HPDE6-E6E7 (cell line): ENCODE measurements around the gene CLEC4G.
"Not testable (repeated sequence)": the region's sequence is repeated elsewhere in the genome, so short reads cannot be mapped to it uniquely, and the experiment has no call there.

Experiments used
- DNase-seq: peaks from one replicate; pipeline ENCODE4 v3.0.0; 2011; ENCODE audit warnings: missing footprints; ENCODE audit errors: extremely low spot score

Gene CLEC4G

GRCh38 chr19:7732045-7732444, at the start of gene CLEC4G:
TSS of gene CLEC4G (minus strand) at chr19:7732110. CDS start at chr19:7732102, 8 bp downstream.
- no peak for DNase-seq

- no peak for DNase-seq
Observed at GRCh38 chr19:7781157-7781556, 49.2 kb upstream of the CLEC4G start.

GRCh38 chr19:7779631-7780486, 47.9 kb upstream of the CLEC4G start:
- DNase-seq = no peak

GRCh38 chr19:7778081-7778480, 46.2 kb upstream of the CLEC4G start:
- DNase-seq = no peak

DNA sequence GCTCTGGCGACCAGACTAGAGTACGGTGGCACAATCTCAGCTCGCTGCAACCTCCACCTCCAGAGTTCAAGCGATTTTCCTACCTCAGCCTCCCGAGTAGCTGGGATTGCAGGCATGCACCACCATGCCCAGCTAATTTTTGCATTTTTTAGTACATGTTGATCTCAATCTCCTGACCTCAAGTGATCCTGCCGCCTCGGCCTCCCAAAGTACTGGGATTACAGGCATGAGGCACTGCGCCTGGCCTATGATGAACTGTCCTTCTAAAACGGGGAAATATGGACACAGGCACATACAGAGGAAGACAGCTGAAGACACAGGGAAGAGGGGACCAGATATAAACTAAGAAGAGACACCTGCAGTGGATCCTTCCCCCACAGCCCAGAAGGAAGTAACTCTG, 43.9 kb upstream of the CLEC4G start:
- DNase-seq = no peak

GRCh38 chr19:7773841-7774240, 41.9 kb upstream of the CLEC4G start:
- no peak for DNase-seq

- peak; percentile 23 for DNase-seq
Observed at GRCh38 chr19:7772752-7773291, 40.9 kb upstream of the CLEC4G start.

DNA sequence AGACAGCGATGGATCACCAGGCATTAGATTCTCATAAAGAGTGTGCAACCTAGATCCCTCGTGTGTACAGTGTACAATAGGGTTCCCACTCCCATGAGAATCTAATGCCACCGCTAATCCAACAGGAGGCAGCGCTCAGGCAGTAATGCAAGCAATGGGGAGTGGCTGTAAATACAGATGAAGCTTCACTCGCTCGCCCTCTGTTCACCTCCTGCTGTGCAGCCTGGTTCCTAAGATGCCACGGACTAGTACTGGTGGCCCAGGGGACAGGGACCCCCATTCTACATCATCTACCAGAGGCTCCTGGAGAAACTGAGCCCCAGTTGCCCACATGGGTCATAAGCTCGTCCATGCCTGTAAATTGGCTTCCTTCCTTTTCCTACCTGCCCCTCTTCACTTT, 39.2 kb upstream of the CLEC4G start:
- no peak for DNase-seq

- no peak for DNase-seq
Observed at GRCh38 chr19:7769171-7769570, 37.3 kb upstream of the CLEC4G start.

DNA sequence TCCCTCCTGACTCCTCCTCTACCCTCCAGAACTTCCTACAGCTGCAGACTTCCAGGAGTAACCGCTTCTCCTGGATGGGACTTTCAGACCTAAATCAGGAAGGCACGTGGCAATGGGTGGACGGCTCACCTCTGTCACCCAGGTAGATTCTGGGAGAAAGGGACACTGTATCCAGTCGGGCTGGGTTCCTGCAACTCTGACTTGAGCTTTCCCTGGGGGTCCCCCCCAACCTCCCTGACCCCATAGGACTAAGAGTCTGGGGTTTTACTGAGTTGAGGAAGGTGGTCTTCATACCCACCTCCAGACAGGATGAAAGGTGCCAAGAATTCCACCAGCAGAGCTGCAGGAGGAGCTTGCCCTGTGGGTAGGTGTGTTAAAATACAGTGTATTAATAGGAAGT, 35.6 kb upstream of the CLEC4G start:
- no peak for DNase-seq

DNA sequence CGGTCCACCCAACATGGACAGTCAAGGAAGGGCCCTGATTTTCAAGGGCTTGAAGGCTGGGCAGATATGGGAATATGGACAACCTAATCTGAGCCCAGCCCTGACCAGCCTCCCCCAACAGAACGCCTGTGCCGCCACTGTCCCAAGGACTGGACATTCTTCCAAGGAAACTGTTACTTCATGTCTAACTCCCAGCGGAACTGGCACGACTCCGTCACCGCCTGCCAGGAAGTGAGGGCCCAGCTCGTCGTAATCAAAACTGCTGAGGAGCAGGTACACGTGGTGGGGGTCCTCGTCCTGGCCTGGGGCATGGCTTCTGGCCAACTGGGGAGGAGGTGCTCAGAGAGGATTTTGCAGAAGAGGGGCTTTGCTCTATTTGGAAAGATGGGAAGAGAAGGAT, 34.6 kb upstream of the CLEC4G start:
- DNase-seq = no peak

GRCh38 chr19:7765043-7765442, 33.1 kb upstream of the CLEC4G start:
- not testable (repeated sequence) for DNase-seq

DNA sequence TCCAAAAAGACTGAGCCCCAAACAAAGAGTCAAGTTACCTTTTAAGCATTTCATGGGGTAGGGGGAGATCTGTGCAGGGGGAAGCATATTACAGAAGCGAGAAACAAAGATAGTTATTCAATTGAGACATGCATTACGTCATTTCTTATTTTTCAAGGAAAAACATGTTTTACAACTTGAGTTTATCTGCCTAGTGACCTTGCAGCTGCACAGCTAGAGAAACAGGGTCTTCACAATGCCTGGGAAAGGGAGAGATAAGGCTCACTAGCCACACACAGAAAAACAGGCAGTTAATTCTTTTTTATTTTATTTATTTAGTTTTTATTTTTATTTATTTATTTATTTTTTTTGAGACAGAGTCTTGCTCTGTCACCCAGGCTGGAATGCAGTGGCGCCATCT, 32.2 kb upstream of the CLEC4G start:
- not testable (repeated sequence) for DNase-seq

GRCh38 chr19:7763696-7764095, 31.8 kb upstream of the CLEC4G start:
- DNase-seq = no peak

DNA sequence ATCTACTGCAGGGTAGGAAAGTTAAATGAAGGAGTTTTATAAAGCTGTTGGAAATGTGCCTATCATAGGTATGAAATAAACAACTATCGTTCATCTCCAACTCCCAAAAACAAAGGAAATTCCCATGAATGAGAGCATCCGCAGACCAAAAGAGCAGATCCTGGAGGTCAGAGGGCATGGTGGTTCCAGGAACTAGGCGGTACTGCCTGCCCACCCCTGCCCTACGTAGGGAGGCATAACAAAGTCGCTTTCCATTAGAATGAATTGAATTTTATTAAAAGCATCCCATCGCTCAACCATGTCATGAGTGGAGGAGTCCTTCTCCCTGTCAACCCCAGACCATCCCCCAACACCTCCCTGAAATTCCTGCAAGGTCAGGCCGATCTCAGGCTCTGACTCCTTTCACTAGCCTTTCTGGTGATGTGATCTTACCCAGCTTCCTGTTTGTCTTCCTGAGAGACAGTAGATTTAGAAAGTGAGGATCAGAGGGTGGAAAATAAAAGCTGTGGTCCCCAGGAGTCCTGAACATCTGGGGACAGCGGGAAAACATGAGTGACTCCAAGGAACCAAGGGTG, 30.9 kb upstream of the CLEC4G start, which contains the start of gene CLEC4M:
Gene CLEC4M, plus strand, starts transcription at position 525 of the 575 bp plus-strand sequence. Its CDS starts 24 bp downstream, at position 549.
- no peak for DNase-seq

GRCh38 chr19:7759156-7759555, 27.2 kb upstream of the CLEC4G start:
- DNase-seq = no peak

DNA sequence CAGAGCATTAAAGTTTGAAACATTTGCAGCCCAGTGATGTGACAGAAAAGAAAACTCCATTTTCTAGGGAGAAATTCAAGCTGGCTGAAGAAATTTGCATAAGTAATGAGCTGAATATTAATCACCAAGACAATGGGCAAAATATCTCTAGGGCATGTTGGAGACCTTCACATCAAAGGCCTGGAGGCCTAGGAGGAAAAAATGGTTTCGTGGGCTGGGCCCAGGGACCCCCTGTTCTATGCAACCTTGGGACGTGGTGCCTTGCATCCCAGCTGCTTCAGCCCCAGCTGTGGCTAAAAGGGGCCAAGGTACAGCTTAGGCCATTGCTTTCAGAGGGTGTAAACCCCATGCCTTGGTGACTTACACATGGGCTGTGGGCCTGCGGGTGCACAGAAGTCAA, 25.4 kb upstream of the CLEC4G start:
- DNase-seq = no peak

- DNase-seq = no peak
Observed at GRCh38 chr19:7756258-7756657, 24.3 kb upstream of the CLEC4G start.

- DNase-seq = no peak
Observed at GRCh38 chr19:7751157-7751783, 19.4 kb upstream of the CLEC4G start.

GRCh38 chr19:7748756-7749155, 16.8 kb upstream of the CLEC4G start:
- no peak for DNase-seq

- DNase-seq = no peak
Observed at GRCh38 chr19:7748171-7748570, 16.3 kb upstream of the CLEC4G start.
